ELR (cell line): ENCODE measurements around the gene PPP1CC.

Experiments used
- DNase-seq: peaks from one replicate; pipeline ENCODE4 v3.0.0-alpha.2; 2015; ENCODE audit warnings: low read depth

Gene PPP1CC

GRCh38 chr12:110754101-110754793 is 11.6 kb upstream of the PPP1CC start:
- no peak for DNase-seq

GRCh38 chr12:110750784-110751461 is 8.2 kb upstream of the PPP1CC start:
- DNase-seq = peak; percentile 39

GRCh38 chr12:110746550-110746949 is 3.9 kb upstream of the PPP1CC start:
- DNase-seq = no peak

GRCh38 chr12:110745542-110746284 is 3.0 kb upstream of the PPP1CC start:
- DNase-seq = no peak

- peak; percentile 40 for DNase-seq
These were observed 2.0 kb upstream of the PPP1CC start for GRCh38 chr12:110744601-110745264.

GRCh38 chr12:110744151-110744571 is 1.5 kb upstream of the PPP1CC start:
- DNase-seq = peak; percentile 82

GRCh38 chr12:110743571-110744093 is 941 bp upstream of the PPP1CC start:
- peak; percentile 63 for DNase-seq

GRCh38 chr12:110742096-110742717 is 484 bp downstream of the PPP1CC start:
- DNase-seq = peak; percentile 46

- DNase-seq = peak; percentile 61
These were observed 1.2 kb downstream of the PPP1CC start for GRCh38 chr12:110741341-110742095.

GRCh38 chr12:110739894-110740293 is 2.8 kb downstream of the PPP1CC start:
- peak; percentile 42 for DNase-seq

- DNase-seq = no peak
These were observed 3.2 kb downstream of the PPP1CC start for GRCh38 chr12:110739488-110739887.

- no peak for DNase-seq
These were observed 5.2 kb downstream of the PPP1CC start for GRCh38 chr12:110737532-110737931.

- peak; percentile 55 for DNase-seq
These were observed 5.7 kb downstream of the PPP1CC start for GRCh38 chr12:110737016-110737415.

- DNase-seq = no peak
These were observed 8.8 kb downstream of the PPP1CC start for GRCh38 chr12:110733900-110734299.

- DNase-seq = peak; percentile 28
These were observed 9.5 kb downstream of the PPP1CC start for GRCh38 chr12:110733089-110733715.

GRCh38 chr12:110732572-110732971 is 10.1 kb downstream of the PPP1CC start:
- DNase-seq = no peak

GRCh38 chr12:110731479-110731878 is 11.2 kb downstream of the PPP1CC start:
- no peak for DNase-seq

- DNase-seq = no peak
These were observed 14.1 kb downstream of the PPP1CC start for GRCh38 chr12:110728628-110729027.

- DNase-seq = no peak
These were observed 15.9 kb downstream of the PPP1CC start for GRCh38 chr12:110726708-110727369.

GRCh38 chr12:110726028-110726427 is 16.7 kb downstream of the PPP1CC start:
- no peak for DNase-seq
